ENCODE measurements around the gene FOCAD. TPM values are rescaled to one million over a fixed set of nuclear protein-coding genes. Genes with fewer than 3 reads are reported as not detected.

Gene FOCAD
- total RNA-seq, 1 donor: 45.6 TPM

GRCh38 chr9:20804489-20805250 lies 120.6 kb downstream of the FOCAD start:
- DNase-seq (ENCODE audit: insufficient read length, low spot score, missing footprints): no peak

GRCh38 chr9:20805766-20806165 lies 121.7 kb downstream of the FOCAD start:
- H3K27me3 ChIP-seq (ENCODE audit: insufficient read depth, low read length): no peaks in the 10 kb centered on the region
- H3K4me1 ChIP-seq (ENCODE audit: insufficient read depth, low read length): no peaks in the 10 kb centered on the region
- no peaks in the 10 kb centered on the region for H3K9me3 ChIP-seq (ENCODE audit: low read depth, low read length)
- no peaks in the 10 kb centered on the region for H3K79me2 ChIP-seq (ENCODE audit: insufficient read depth, low read length)
- H4K20me1 ChIP-seq (ENCODE audit: insufficient read depth, low read length): no peaks in the 10 kb centered on the region
- no peak overlapping the region for H3K27ac ChIP-seq (ENCODE audit: low read depth, low read length)
- no peak overlapping the region for H3K4me2 ChIP-seq (ENCODE audit: insufficient read depth, low read length)
- H2AFZ ChIP-seq (ENCODE audit: low read length): no peak overlapping the region
- H3K4me3 ChIP-seq (ENCODE audit: insufficient read depth, low read length): no peak overlapping the region
- no peaks in the 10 kb centered on the region for H3K36me3 ChIP-seq (ENCODE audit: insufficient read depth, low read length)
- no peak for TF ChIP-seq CTCF (IDR thresholded peaks at IDR 0.05; ENCODE audit: extremely low read depth, low read depth, low read length)
- no peak for DNase-seq (ENCODE audit: insufficient read length, low spot score, missing footprints)

More at GRCh38 chr9:20804489-20805250, 120.6 kb downstream of the FOCAD start:
- Histone ChIP-seq H3K79me2 (ENCODE audit: insufficient read depth, low read length) (no peaks in the 10 kb centered on the region), H3K4me3 (ENCODE audit: insufficient read depth, low read length) (no peak overlapping the region), H3K4me2 (ENCODE audit: insufficient read depth, low read length) (no peak overlapping the region), H4K20me1 (ENCODE audit: insufficient read depth, low read length) (no peaks in the 10 kb centered on the region), H3K27me3 (ENCODE audit: insufficient read depth, low read length) (no peaks in the 10 kb centered on the region), H2AFZ (ENCODE audit: low read length) (no peak overlapping the region), H3K4me1 (ENCODE audit: insufficient read depth, low read length) (no peaks in the 10 kb centered on the region), H3K27ac (ENCODE audit: low read depth, low read length) (no peak overlapping the region), H3K36me3 (ENCODE audit: insufficient read depth, low read length) (no peaks in the 10 kb centered on the region), H3K9me3 (ENCODE audit: low read depth, low read length) (no peaks in the 10 kb centered on the region)
- TF ChIP-seq CTCF (IDR thresholded peaks at IDR 0.05; ENCODE audit: extremely low read depth, low read depth, low read length): no peak

- DNase-seq (ENCODE audit: insufficient read length, low spot score, missing footprints): no peak
- no peaks in the 10 kb centered on the region for H3K36me3 ChIP-seq (ENCODE audit: insufficient read depth, low read length)
- no peak overlapping the region for H3K27ac ChIP-seq (ENCODE audit: low read depth, low read length)
- no peak overlapping the region for H3K4me3 ChIP-seq (ENCODE audit: insufficient read depth, low read length)
- no peaks in the 10 kb centered on the region for H4K20me1 ChIP-seq (ENCODE audit: insufficient read depth, low read length)
- no peaks in the 10 kb centered on the region for H3K4me1 ChIP-seq (ENCODE audit: insufficient read depth, low read length)
- no peaks in the 10 kb centered on the region for H3K27me3 ChIP-seq (ENCODE audit: insufficient read depth, low read length)
- no peak overlapping the region for H3K4me2 ChIP-seq (ENCODE audit: insufficient read depth, low read length)
- H3K9me3 ChIP-seq (ENCODE audit: low read depth, low read length): no peaks in the 10 kb centered on the region
- no peaks in the 10 kb centered on the region for H3K79me2 ChIP-seq (ENCODE audit: insufficient read depth, low read length)
- no peak overlapping the region for H2AFZ ChIP-seq (ENCODE audit: low read length)
- no peak for TF ChIP-seq CTCF (IDR thresholded peaks at IDR 0.05; ENCODE audit: extremely low read depth, low read depth, low read length)
Observed at GRCh38 chr9:20808002-20808401, 123.9 kb downstream of the FOCAD start.

- TF ChIP-seq CTCF (IDR thresholded peaks at IDR 0.05; ENCODE audit: extremely low read depth, low read depth, low read length): no peak
Observed at GRCh38 chr9:20811872-20812271, 127.8 kb downstream of the FOCAD start.

More at GRCh38 chr9:20811872-20812271, 127.8 kb downstream of the FOCAD start:
- Histone ChIP-seq H3K36me3 (ENCODE audit: insufficient read depth, low read length) (no peaks in the 10 kb centered on the region), H2AFZ (ENCODE audit: low read length) (no peak overlapping the region), H3K79me2 (ENCODE audit: insufficient read depth, low read length) (no peaks in the 10 kb centered on the region), H3K4me3 (ENCODE audit: insufficient read depth, low read length) (no peak overlapping the region), H3K9me3 (ENCODE audit: low read depth, low read length) (no peaks in the 10 kb centered on the region), H3K4me2 (ENCODE audit: insufficient read depth, low read length) (no peak overlapping the region), H3K27me3 (ENCODE audit: insufficient read depth, low read length) (no peaks in the 10 kb centered on the region), H3K4me1 (ENCODE audit: insufficient read depth, low read length) (no peaks in the 10 kb centered on the region), H3K27ac (ENCODE audit: low read depth, low read length) (no peak overlapping the region), H4K20me1 (ENCODE audit: insufficient read depth, low read length) (no peaks in the 10 kb centered on the region)
- no peak for DNase-seq (ENCODE audit: insufficient read length, low spot score, missing footprints)
